GM15510 (cell line): Measurements from ENCODE around the gene PFDN5.

Source experiments
- POLR2A ChIP-seq: IDR thresholded peaks from 3 replicates; pipeline ENCODE4 v1.6.1; 2011; ENCODE audit warnings: borderline replicate concordance; ENCODE audit not compliant: insufficient read length; ENCODE audit errors: extremely low read depth

PFDN5 gene

GRCh38 chr12:53334822-53335221 is 39.5 kb downstream of the PFDN5 start:
- TF ChIP-seq POLR2A = no peak

GRCh38 chr12:53336181-53336681 is 40.9 kb downstream of the PFDN5 start, which contains the start of gene SP7:
TSS of gene SP7 (minus strand) at chr12:53336354. CDS start at chr12:53335646, 708 bp downstream.
- TF ChIP-seq POLR2A = no peak

GRCh38 chr12:53338017-53338416 is 42.7 kb downstream of the PFDN5 start:
- TF ChIP-seq POLR2A = no peak

- no peak for TF ChIP-seq POLR2A
Measured at GRCh38 chr12:53338916-53339315, 43.6 kb downstream of the PFDN5 start.

- TF ChIP-seq POLR2A = no peak
Measured at GRCh38 chr12:53340398-53340797, 45.1 kb downstream of the PFDN5 start.

- no peak for TF ChIP-seq POLR2A
Measured at GRCh38 chr12:53343449-53343848, 48.1 kb downstream of the PFDN5 start.

GRCh38 chr12:53343969-53344368 is 48.6 kb downstream of the PFDN5 start:
- no peak for TF ChIP-seq POLR2A

GRCh38 chr12:53344487-53344823 is 49.1 kb downstream of the PFDN5 start:
- TF ChIP-seq POLR2A = no peak

- no peak for TF ChIP-seq POLR2A
Measured at GRCh38 chr12:53344824-53345485, 49.6 kb downstream of the PFDN5 start.

- no peak for TF ChIP-seq POLR2A
Measured at GRCh38 chr12:53345486-53346188, 50.3 kb downstream of the PFDN5 start.

- TF ChIP-seq POLR2A = no peak
Measured at GRCh38 chr12:53346491-53346890, 51.1 kb downstream of the PFDN5 start.

- TF ChIP-seq POLR2A = no peak
Measured at GRCh38 chr12:53347905-53348304, 52.6 kb downstream of the PFDN5 start.
